ENCODE data around the gene DGCR2.
"Not testable (repeated sequence)": the region's sequence is repeated elsewhere in the genome, so short reads cannot be mapped to it uniquely, and the experiment has no call there.

GRCh38 chr22:19050847-19051246 lies 71.4 kb downstream of the DGCR2 start:
- TF ChIP-seq CTCF (IDR thresholded peaks at IDR 0.05; ENCODE audit: insufficient read depth, low read length); POLR2AphosphoS5 (IDR thresholded peaks at IDR 0.05; ENCODE audit: low read depth): not testable (repeated sequence)
- TF ChIP-seq, protein P1, sequence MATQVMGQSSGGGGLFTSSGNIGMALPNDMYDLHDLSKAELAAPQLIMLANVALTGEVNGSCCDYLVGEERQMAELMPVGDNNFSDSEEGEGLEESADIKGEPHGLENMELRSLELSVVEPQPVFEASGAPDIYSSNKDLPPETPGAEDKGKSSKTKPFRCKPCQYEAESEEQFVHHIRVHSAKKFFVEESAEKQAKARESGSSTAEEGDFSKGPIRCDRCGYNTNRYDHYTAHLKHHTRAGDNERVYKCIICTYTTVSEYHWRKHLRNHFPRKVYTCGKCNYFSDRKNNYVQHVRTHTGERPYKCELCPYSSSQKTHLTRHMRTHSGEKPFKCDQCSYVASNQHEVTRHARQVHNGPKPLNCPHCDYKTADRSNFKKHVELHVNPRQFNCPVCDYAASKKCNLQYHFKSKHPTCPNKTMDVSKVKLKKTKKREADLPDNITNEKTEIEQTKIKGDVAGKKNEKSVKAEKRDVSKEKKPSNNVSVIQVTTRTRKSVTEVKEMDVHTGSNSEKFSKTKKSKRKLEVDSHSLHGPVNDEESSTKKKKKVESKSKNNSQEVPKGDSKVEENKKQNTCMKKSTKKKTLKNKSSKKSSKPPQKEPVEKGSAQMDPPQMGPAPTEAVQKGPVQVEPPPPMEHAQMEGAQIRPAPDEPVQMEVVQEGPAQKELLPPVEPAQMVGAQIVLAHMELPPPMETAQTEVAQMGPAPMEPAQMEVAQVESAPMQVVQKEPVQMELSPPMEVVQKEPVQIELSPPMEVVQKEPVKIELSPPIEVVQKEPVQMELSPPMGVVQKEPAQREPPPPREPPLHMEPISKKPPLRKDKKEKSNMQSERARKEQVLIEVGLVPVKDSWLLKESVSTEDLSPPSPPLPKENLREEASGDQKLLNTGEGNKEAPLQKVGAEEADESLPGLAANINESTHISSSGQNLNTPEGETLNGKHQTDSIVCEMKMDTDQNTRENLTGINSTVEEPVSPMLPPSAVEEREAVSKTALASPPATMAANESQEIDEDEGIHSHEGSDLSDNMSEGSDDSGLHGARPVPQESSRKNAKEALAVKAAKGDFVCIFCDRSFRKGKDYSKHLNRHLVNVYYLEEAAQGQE (IDR thresholded peaks at IDR 0.05; ENCODE audit: insufficient replicate concordance, low read depth), result not testable (repeated sequence)

Data from HL-60 (cell line).